Thyroid gland (tissue), 4 donors: ENCODE data around the gene SMAD3.

ENCODE experiments used
- CTCF ChIP-seq, 6 experiments: fragments of 200-600 bp in 3 of 6; fragments of 450-650 bp in 3 of 6; sonication (generic) in 3 of 6; IDR thresholded peaks; one replicate each; pipeline ENCODE4 v1.5.1; 2016 to 2019; ENCODE audit warnings: antibody characterized with exemption in 6 of 6, mild to moderate bottlenecking in 2 of 6, inconsistent platforms in 1 of 6, moderate library complexity in 1 of 6
- POLR2A ChIP-seq, 2 donors: fragments of 450-650 bp; IDR thresholded peaks; one replicate each; pipeline ENCODE4 v1.6.1; 2017; ENCODE audit warnings: antibody characterized with exemption in 2 of 2, mild to moderate bottlenecking in 2 of 2, moderate library complexity in 1 of 2

- TF ChIP-seq CTCF (IDR thresholded peaks at IDR 0.05) (peak in 1 of 6 experiments; percentile 3), POLR2A (IDR thresholded peaks at IDR 0.05) (no peak)
Measured at GRCh38 chr15:67049351-67050044, 15.9 kb upstream of the SMAD3 start.
